Measurements from ENCODE around the gene SEC22C.

SEC22C gene

DNA sequence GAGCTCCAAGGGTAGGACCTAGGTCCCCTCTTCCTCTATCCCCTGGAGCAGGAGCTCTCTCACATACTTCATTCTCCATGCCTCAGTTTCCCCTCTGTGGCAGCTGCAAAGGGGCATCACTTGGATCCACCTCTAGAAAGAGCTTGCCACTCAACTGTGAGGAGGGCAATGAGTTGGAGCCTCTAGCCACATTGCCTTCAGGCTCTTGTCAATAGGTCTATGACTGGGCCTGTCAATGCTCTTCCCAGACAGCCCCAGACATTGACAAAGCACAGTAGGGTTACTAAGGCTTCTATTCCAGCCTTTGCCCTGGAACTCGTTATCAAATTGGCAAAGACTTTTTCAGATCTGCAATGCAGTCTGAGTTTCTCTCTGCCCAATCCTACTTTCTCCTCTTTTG is 83.7 kb downstream of the SEC22C start:
- DNase-seq (ENCODE audit: low spot score): no peak
